Stimulated activated CD4-positive, alpha-beta T cell treated with anti-CD3 and anti-CD28 coated beads, Interleukin-1b, Interleukin-23, amount 100 ng/mL, for 1 hour (primary cell): ENCODE results near the gene RAMP3.

Experiments used
- DNase-seq, 2 donors: peaks; one replicate each; pipeline ENCODE4 v3.0.0-alpha.2; 2020; ENCODE audit warnings: low read depth in 2 of 2

Gene RAMP3

GRCh38 chr7:45221896-45222604 is 64.5 kb downstream of the RAMP3 start:
- DNase-seq: no peak

DNA sequence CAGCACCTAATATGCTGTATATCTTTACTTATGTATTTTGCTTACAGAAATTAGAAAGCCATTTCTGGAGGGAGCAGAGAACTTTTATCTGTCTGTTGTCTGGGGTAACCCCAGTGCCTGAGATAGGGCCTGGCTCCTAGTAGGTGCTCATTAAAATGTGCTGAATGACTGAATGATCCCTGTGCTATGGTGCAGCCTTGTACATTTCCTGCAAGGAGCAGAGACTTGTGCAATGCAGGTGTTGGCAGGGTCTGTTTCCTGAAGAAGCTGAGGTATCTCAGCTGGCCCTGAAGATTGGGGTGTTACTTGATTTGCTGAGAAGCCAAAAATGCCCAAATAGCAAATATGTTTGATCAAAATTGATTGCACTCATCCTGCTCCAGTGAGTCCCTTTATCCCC is 65.5 kb downstream of the RAMP3 start:
- DNase-seq: no peak

DNA sequence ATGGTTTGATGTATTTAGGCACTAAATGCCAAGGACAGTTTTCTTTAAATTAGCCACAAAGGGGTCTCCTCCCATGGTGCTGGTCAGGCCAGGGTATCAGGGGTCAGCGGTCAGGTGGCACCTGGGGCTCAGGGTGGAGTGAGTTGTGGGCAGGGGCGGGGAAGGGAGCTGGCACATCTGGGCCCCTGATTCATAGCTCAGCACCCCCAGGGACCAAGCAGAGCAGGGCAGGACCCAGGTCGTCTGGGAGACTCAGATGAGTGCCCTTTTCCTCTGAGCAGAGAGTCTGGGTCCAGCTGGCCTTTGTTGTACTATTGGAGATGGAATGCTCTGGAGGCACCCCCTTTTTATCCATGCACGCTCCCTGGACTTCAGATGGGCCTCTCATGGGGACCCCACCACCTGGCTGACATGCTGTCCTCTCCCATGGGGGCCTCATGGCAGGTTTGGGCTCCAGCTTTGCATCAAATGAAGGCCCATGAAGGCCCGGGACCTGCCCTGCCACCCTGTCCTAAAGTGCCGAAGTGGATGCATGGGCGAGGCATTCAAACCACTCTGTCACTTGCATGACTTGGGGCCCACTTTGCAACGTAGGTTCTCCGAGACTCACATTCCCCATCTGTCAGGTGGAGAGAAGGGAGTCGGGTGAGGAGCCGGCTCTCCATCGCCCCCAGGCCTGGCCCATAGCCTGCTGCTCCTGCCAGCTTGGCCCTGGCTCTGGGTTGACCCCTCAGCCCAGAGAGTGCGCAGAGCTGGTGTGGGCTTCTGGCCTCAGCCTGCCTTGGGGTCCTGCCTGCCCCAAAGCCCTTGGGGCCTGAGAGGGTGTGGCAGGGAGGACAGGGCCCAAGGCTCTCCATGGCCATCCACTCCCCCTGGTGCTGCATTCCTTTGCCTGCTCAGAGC is 66.4 kb downstream of the RAMP3 start:
- DNase-seq: no peak

- DNase-seq: no peak
Observed at GRCh38 chr7:45224832-45225231, 67.2 kb downstream of the RAMP3 start.

GRCh38 chr7:45225311-45225947 is 67.8 kb downstream of the RAMP3 start:
- no peak for DNase-seq

GRCh38 chr7:45225948-45226335 is 68.4 kb downstream of the RAMP3 start:
- DNase-seq: no peak

DNA sequence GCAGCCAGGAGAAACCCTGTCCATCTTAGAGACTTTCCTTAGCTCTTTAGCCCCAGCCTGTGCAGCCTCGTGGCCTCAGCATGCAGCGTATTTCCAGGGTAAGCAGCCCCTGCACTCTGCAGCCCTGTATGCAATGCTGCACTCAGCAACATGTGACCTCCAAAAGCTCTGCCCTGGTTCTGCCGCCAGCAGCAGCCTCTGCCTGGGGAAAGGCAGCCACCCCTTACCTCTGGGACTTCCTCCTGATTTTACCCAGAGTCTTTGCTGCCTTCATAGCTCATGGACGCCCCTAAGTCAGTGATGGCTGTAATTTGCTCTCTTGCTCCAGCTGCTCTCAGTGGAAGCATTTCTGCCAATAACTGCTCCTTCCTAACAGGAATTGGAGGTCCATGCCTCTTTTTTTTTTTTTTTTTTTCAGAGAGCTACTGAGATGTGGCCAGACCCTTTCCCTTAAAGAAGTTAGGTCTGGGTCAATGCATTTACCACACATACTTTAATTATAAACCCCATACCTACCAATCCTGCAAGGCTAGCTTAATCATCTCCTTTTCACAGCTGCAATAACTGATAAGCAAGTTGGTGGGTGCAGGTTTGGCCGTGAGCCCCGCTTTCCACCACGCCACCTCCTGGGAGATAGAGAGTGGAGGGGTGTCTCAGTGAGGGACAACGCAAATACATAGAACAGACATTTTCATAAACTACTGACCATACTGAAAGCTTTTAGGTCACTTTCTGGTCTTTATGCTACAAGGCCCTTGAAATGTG is 71.7 kb downstream of the RAMP3 start:
- DNase-seq: no peak

- no peak for DNase-seq
Observed at GRCh38 chr7:45230083-45230482, 72.5 kb downstream of the RAMP3 start.

DNA sequence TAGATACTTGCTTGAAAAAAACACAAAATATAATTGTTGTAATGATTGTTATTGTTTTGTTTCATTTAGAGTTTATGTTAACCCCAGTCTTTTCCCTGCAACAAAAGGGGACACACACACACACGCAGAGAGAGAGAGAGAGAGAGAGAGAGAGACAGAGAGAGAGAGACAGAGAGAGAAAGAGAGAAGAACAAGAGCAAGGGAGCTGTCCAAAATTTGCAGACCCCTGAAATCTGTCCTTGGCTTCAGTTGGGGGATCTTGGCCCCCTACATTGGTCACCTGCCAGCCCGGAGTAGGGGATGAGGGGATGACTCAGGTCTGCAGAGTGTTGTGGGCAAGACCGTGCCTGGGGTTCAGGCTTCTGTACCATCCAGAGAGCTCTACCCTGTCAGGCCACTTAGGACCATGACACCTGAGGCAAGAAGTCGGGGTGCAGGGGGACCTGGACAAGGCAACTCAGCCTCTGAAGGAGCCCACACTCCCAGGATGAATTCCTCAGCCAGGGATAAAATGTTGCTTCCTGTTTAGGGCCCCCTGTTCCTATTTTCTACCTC is 73.1 kb downstream of the RAMP3 start:
- no peak for DNase-seq

- DNase-seq: no peak
Observed at GRCh38 chr7:45233249-45233775, 75.7 kb downstream of the RAMP3 start.
